GM18861 (cell line): ENCODE data around the gene STK32C.
"Not testable (repeated sequence)": the region's sequence is repeated elsewhere in the genome, so short reads cannot be mapped to it uniquely, and the experiment has no call there.

ENCODE experiments used
- ATAC-seq: cut with Tn5 transposase; IDR thresholded peaks from one replicate; pipeline ENCODE4 v1.9.1; 2021; ENCODE audit not compliant: unreplicated experiment

STK32C gene

DNA sequence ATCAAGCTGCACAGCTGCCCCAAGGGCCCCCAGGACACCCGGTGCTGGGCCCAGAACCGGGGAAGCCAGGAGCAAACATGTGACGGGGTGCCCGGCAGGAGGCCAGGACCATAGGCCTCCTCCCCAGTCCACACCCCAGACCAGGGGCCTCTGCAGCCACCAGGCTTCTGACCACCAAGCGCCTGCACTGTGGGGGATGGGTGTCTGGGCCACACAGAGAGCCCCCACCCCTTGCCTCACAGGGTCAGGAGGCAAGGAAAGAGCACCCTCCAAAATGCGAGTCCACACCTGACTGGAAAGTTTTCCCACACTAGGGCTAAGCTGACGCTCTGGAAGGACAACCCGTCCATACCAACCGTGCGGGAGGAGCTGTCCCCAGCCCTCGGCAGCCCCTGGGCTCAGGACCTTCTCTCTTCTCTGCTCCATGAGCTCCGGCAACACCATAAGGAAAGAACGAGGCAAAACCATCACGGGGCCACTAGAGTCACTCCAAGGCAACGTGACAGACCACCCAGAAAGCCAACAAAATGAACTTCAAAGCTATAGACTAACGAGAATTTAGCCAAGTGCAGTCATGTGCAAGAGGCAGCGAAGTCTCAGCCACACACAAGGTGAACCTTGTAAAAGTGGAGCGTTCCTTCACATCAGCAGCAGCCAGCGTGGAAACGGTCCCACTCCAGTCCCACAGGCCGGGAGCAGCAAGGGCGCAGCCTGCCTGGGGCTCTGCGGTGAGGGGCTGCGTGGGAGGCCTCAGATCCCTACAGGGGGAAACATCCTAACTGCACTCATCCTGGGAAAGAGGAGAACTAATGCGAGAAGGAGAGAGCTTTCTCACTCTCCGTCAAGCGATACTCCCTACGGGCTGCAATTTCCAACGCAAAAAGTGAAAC is 5.1 kb downstream of the STK32C start:
- no peak for ATAC-seq

DNA sequence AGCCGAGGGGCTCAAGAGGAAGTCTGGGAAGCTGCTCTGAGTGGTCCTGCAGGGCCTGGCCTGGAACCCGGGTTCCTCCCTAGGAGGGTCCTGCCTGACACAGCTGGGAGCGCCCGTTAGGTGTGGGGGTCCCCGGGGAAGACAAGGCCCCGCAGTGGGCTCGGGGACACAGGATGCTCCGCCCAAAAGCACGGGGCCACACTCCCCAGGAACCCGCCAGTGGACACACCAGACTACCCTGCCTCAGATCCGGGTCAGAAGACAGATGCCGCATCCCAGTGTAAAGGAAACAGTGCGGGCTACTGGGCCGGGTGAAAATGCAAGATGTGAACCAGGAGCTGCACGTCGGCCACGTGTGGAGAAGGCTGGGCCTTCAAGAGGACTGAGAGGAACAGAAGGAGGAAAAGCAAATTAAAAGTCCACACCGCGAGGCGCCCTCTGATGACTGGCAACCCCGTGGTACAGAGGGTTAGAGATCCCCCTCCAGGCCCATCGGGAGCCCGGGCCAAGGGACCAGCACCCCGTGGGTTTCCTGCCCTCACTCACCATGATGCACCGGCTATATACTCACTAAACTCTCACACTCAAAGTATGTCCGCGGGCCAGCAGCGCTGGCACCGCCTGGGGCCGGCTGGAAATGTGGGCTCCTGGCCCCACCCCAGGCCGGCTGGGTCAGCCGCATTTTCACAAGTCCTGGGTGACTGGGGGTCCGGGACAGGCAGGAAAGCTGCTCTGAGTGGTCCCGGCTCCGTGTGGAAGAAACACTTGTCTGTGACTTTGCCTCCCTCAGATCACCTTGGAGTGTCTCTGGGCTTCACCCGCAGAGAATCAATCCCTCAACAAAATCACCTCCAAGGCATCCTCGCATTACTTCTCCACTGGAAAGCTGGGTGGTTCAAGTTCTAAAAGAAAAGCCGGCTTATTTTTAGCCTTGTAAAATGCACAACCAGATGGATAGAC is 6.1 kb downstream of the STK32C start:
- ATAC-seq, result no peak

DNA sequence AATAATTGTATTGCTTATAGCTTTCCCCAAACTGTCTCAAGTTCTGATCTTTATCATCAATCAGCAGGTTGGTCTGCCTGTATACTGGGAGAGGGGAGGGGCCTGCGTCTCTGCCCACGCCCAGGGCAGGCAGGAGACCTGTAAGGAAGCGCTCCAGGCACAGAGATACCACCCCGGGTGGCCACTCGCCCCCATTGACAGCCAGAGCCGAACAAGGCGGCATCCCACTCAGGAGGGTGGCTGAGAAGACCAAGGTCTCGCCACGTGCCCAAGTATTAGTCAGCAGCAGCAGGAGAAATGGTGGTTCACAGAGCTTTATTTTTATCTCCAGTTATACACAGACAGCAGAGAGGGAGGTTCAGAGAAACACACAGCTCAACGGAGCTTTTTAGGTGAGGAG is 7.2 kb downstream of the STK32C start:
- no peak for ATAC-seq

DNA sequence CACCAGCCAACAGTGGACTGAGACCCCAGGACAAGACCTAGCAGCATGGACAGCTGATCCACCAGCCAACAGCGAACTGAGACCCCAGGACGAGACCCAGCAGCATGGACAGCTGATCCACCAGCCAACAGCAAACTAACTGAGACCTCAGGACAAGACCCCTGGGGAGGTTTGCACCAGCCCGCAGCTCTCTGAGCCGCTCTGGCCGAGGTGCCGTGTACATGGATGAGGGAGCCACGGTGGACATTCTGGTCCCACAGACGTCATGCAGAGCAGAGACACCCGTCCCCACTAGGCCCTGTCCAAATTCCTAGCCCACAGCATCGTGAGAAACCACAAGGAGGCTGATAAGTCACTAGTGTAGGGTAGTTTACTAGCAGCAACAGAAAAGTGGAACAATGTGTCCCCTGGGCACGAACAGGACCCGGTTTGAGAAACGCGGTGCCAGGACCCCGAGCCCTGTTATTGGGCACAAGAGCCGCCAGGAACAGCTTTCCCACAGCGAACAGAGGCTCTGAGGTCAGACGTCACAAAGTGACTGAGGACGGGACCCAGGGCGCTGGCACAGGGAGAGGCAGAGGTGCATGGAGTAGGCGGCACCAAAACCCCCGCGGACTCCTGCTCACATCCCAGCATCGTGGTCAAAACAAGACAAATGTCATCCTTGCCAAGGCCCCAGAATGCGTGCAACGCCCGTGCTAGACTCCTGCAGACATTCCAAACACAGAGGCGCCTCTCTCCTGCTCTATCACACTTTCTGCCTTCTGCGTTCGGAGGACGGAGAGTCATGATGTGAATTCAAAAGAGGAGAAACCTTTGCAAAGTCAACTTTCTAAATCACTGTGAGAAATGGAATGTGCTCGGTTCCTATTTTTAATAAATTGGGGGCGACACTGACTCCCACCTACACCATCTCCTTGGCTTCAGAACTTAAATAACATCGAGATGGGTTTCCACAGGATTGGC is 8.1 kb downstream of the STK32C start:
- ATAC-seq, result no peak

DNA sequence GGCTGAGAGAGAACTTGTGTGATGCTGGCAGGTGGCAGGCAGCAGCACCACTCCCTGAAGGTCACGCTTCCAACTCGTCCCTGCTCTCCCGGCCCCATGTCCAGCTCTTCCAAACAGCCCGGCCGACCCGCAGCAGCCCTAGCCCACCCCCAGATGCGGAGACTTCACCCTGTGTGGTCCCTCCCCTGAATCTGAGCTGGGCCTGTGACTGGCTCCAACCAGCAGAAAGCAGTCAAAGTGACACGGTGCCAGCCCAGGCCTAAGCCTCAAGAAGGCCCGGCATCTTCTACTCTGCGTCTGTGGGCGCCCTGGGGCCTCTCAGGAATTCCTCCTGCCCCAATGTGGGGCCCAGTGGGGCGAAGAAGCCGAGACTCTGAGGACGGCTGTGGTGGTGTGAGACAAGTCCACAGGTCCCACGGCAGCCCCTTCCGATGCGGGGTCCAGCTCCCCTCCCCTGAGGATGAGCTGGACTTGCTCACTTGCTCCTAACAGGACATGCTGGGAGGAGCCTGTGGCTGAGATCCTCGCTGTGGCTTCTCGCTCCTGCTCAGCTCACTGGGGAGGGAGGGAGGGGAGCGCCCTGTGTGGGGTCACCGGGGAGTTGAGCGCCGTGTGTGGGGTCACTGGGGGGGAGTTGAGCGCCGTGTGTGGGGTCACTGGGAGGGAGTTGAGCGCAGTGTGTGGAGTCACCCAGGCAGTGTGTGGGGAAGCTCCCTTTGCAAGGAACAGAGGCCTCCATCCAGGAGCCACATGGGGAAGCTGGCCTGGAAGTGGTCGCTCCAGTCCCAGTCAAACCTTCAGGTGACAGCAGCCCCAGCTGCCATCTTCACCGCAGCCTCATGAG is 9.5 kb downstream of the STK32C start:
- no peak for ATAC-seq

DNA sequence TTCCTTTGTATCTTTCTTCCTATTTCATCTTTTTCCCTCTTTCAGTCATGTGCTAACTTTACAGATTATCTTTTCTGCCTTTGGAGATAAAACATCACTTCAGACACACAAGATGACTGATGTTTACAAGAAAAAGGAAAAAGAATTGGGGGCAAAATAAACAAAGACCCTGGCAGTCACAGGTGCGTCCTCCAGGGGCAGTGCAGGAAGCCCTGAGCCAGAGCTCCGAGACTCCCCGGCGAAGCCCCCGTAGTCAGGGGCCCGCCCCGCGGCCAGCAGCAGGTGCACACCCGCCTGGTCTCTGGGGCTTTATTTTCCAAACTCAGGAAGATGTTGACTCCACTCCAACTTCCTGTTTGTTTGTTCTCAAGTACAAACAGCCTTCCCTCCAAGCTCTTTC is 10.2 kb downstream of the STK32C start:
- no peak for ATAC-seq

DNA sequence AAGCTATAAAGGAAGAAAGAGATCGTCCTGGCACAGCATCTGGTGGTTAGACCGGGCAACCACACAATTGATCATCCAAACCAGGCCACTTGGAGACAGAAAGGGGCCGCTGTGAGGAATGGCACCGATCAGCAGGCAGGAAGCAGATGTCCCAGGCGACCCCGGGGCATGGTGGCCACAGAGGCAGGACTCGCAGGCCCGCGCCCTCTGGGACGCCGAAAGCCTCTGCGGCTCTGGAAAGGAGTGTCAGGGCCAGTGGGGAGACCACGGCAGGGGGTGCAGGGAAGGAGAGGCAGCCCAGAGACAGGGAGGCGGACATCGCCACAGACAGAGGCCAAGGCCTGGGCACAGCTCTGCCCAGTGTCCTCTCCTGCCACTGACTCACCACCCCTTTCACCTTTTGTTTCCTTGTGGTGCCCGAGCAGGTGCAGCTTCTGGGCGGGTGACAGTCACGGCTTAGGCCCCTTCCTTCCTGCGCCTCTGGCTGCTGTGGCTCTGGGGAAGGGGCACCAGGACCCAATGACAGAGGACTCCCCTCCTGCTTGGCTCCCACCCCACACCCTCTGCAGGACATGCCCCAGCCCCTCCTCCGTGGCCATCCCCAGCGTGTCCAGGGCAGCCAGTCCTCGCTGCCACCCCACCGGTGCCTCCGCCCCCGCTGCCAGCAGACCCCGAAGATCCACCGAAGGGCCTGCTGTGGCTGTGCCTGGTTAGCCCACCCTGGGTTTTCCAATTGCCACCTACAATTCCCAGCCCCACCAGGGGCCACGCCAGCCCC is 10.9 kb downstream of the STK32C start:
- no peak for ATAC-seq

DNA sequence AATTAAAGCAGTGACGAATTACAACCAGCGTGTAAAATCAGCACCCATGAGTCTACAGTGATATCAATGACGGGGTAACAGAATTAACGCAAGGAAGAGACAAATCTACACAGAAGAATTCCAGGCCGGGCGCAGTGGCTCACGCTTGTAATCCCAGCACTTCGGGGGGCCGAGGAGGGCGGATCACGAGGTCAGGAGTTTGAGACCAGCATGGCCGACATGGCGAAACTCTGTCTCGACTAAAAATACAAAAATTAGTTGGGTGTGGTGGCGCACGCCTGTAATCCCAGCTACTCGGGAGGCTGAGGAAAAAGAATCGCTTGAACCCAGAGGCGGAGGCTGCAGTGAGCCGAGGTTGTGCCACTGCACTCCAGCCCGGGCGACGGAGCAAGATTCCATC is 12.3 kb downstream of the STK32C start:
- ATAC-seq, result not testable (repeated sequence)

DNA sequence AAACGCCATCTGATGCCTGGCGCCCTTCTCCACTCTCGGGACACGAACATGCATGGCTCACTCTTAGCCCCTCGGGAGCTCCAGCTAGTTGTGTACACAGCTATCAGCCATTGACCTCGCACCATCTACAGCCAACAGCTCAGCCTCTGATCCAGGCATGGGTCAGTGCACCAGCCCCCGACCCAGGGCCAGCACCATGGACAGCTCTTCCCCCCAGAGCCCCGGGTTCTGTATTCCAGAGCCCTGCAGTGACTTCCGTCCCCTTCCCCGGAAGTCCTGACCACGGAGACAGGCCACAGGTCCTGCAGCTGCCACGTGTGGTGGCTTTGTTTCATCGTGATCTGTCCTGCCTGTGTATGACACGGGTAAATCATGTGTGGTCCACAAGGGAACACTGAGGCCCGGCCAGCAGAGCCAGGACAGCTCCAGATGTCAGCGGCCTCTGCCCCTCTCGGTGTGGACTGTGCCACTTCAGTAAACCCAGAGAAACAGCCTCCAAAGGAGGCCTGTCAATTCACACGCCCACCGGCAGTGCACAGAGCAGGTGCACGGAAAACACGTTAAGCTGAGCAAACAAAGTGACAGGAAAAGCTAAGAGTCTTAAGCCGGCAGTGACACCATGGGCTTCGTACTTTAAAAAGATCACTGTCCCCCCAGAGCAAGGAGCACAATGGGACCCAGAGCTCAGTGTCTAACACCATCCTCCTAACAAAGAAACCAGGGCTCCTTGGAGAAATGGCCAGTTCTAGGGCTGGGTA is 13.0 kb downstream of the STK32C start:
- no peak for ATAC-seq

DNA sequence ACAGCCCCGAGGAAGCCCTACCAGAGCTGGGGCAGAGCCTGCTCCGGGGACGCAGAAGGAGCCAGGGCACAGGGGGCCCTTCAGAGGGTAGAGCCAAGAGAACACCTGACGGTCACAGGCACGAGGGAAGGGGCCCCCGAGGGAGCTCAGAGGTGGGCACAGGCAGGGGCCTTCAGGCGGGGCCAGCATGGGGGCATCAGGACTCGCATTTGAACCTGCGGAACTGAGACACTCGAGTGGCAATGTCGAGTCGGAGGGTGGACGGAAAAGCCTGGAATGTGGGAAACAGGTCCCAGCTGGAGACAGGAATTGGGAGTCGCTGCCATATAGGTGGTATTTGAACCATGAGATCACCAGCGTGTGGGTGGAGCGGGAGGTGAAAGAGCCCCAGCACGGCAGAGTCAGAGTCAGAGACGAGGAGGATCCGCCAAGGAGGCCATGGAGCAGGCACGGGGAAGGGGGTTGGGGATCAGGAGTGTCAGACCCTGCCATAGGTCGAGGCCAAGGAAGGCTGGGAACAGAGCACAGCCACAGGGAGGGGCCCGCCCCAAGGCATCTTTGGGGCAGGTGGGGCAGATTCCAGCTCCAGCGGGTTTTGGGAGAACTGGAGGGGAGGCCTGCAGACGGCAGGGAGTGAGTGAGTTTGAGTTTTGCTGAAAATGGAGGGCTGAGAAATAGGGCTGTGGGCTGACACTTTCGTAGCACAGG is 13.8 kb downstream of the STK32C start:
- no peak for ATAC-seq

DNA sequence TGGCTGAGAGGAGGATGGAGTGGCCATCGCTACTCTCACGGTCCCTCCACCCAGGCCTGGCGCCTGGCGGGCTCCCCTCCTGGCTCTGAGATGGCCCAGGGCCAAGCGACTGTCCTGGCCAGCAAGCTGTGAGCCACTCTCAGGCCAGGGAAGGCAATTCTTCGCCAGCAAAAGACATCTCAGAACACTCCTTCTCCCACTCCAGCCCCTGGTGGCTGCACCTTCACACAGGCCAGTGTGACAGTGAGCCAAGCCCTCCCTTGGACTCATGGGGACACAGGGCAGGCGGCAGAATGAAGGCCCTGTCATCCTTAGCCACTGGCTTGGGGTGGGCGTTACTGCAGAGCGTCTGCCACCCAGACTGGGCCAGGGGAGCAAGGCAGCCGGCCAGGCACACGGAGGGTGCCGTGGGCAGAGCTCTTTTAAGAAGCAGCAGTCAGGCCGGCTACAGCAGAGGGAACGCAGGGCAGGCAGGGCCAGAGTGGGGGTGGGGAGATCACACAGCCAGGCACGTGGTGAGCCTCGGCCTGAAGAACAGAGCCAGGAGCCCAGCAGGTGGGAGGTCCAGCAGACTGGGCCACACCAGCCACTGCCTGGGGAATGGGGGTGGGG is 14.4 kb downstream of the STK32C start:
- no peak for ATAC-seq

DNA sequence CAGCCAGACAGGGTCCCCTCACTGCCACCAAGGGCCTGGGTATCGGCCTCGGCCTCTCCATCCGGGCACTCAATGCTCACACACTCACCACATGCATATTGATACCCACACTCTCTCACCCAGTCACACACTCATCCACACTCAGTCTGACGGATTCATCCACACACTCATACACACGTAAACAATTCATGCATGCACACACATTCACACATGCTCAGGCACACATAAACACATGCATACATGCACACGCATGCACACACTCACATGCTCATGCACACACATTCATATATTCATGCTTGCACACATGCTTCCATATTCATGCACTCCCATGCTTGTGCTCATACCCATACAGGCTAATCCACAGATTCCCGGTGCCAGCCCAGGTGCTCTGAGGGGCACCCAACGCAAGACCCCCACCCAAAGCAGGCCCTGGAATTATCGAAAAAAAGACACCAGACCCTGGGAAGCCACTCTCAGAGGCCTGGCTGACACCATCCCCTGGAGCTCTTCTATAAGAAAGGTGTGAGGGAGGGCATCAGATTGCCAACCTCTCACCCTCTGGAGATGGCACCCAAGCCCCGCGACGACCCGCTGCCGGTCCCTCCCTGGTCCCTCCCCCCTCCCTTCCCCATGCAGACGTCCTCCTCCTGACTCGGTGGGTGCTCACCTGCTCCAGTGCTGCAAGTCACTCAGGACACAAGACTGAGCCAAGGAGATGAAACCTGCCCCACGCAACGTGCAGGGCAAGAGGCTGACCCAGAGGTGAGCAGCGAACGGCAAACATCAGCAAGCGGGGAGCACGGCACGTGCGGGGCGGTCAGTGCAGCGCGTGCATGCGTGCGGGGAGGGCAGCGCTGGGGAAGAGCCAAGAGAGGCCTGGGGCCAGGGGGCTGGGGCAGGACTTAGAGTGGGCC is 15.2 kb downstream of the STK32C start:
- no peak for ATAC-seq

DNA sequence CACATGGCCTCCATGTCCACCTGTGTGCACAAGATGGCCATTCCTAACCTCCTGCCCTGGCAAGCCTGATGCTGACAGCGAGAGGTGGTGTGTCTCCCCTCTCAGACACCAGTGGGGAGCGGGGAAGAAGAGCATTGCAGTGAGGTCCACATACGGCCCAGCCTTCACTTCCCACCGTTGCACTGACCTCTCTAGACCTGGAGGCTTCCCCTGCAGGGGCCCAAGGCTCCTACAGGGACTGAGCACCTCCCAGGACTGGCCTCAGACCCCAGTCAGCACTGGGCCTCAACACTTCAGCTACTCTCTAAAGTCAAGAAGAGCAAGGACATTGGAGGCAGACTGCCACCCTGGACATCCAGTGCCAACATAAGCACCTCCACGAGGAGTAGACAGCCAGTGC is 15.9 kb downstream of the STK32C start:
- ATAC-seq, result no peak

DNA sequence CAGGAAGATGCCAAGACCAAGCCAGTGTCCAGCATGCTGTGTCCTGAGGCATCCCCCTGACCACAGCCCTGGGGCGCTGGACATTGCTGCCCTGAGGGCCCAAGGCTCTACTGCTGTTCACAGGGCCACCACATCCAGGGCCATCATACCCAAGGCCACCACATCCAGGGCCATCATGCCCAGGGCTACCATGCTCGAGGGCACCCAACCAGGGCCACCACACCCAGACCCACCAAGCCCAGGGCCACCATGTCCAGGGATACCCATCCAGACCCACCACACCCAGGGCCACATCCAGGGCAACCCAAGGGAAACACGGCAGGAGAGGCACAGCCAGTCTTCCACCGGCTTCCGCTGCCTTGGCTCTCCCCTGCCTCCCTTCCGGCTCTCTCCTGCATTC is 17.1 kb downstream of the STK32C start:
- ATAC-seq, result no peak

DNA sequence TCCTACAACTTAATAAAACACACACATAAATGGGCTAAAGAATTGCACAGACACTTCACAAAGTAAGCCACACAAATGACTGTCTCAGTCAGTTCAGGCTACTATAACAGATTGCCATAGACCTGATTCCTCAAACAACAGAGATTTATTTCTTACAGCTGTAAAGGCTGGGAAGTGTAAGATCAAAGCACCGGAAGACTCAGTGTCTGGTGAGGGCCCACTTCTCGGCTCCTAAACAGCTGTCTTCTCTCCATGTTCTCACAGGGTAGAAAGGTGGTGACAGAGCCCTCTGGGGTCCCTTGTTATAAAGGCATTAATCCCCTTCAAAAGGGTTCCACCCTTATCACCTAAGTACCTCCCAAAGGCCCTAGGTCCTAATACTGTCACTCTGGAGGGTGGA is 18.3 kb downstream of the STK32C start:
- ATAC-seq, result no peak
